ENCODE measurements around the gene TBRG1.
"Not testable (repeated sequence)": the region's sequence is repeated elsewhere in the genome, so short reads cannot be mapped to it uniquely, and the experiment has no call there.

The TBRG1 gene

DNA sequence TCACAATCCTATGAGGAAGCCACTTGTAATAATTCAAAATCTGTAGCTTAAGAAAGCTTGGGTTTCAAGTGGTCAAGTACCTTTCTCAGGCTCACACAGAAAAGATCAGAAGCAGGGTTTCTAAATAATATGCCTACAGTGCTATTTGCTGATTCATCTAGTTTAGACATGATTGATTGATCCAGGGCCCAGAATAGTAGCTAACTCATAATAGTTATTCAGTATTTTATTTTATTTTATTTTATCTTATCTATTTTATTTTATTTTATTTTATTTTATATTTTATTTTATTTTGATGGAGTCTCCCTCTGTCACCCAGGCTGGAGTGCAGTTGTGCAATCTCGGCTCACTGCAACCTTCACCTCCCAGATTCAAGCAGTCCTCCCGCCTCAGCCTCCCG, 27.4 kb upstream of the TBRG1 start:
- Histone ChIP-seq H3K36me3 (ENCODE audit: control insufficient read depth, insufficient read depth, low read length) (no peaks in the 10 kb centered on the region), H3K4me1 (ENCODE audit: control insufficient read depth, insufficient read depth, low read length) (no peaks in the 10 kb centered on the region), H3K9me3 (ENCODE audit: control insufficient read depth, insufficient read depth, low read length) (no peaks in the 10 kb centered on the region), H3K4me3 (ENCODE audit: low read length) (no peak overlapping the region), H3K27me3 (ENCODE audit: control insufficient read depth, insufficient read depth, low read length) (no peaks in the 10 kb centered on the region), H3K27ac (ENCODE audit: low read length) (no peak overlapping the region)
- no CpG with 5 or more reads among the region's 3 CpGs for WGBS (ENCODE audit: insufficient coverage, insufficient read length)
- no peak for DNase-seq (ENCODE audit: low read depth, low spot score)

DNA sequence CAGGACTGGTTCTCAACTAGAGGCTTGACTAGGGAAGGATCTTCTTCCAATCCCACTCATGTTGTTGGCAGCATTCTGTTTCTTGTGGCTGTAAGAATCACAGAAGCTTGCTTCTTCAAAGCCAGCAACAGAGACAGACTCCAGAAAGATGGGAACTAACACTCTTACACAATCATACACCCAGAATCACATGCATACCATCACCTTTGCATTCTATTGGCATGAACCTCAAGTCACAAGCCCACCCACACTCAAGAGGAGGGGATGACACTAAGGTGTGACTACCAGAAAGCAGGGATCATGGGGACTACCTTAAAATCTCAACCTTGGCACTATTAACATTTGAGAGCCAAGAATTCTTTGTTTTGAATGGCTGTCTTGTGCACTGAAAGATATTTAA, 25.0 kb upstream of the TBRG1 start:
- H3K27me3 ChIP-seq (ENCODE audit: control insufficient read depth, insufficient read depth, low read length), result no peaks in the 10 kb centered on the region
- no peaks in the 10 kb centered on the region for H3K36me3 ChIP-seq (ENCODE audit: control insufficient read depth, insufficient read depth, low read length)
- no peaks in the 10 kb centered on the region for H3K9me3 ChIP-seq (ENCODE audit: control insufficient read depth, insufficient read depth, low read length)
- DNase-seq (ENCODE audit: low read depth, low spot score), result no peak
- no peak overlapping the region for H3K27ac ChIP-seq (ENCODE audit: low read length)
- no peak overlapping the region for H3K4me3 ChIP-seq (ENCODE audit: low read length)
- no peaks in the 10 kb centered on the region for H3K4me1 ChIP-seq (ENCODE audit: control insufficient read depth, insufficient read depth, low read length)

- H3K4me3 ChIP-seq (ENCODE audit: low read length), result no peak overlapping the region
These were observed 21.9 kb upstream of the TBRG1 start for GRCh38 chr11:124600621-124601320.

DNA sequence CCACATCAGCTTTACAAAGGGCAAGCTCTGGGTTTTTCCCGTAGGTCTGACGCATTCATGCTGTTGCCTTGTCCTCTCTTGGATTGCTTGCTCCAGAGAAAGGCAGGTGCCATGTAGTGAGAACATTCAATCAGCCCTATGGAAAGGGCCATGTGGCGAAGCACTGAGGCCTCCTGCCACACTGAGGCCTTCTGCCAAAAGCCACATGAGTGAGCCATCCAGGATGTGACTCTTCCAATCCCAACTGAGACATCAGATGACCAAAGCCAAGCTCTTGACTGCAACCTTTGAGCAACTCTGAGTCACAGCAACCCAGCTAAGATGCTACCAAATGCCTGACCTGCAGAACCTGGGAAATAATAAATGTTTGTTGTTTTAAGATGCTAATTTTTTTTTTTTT, 20.5 kb upstream of the TBRG1 start:
- Histone ChIP-seq H3K27ac (ENCODE audit: low read length) (no peak overlapping the region), H3K36me3 (ENCODE audit: control insufficient read depth, insufficient read depth, low read length) (no peaks in the 10 kb centered on the region), H3K9me3 (ENCODE audit: control insufficient read depth, insufficient read depth, low read length) (no peaks in the 10 kb centered on the region), H3K4me3 (ENCODE audit: low read length) (no peak overlapping the region), H3K4me1 (ENCODE audit: control insufficient read depth, insufficient read depth, low read length) (no peaks in the 10 kb centered on the region), H3K27me3 (ENCODE audit: control insufficient read depth, insufficient read depth, low read length) (no peaks in the 10 kb centered on the region)
- no CpG with 5 or more reads among the region's 3 CpGs for WGBS (ENCODE audit: insufficient coverage, insufficient read length)
- DNase-seq (ENCODE audit: low read depth, low spot score), result no peak

More at GRCh38 chr11:124600621-124601320, 21.9 kb upstream of the TBRG1 start:
- H3K36me3 ChIP-seq (ENCODE audit: control insufficient read depth, insufficient read depth, low read length), result no peaks in the 10 kb centered on the region
- H3K27me3 ChIP-seq (ENCODE audit: control insufficient read depth, insufficient read depth, low read length), result no peaks in the 10 kb centered on the region
- H3K9me3 ChIP-seq (ENCODE audit: control insufficient read depth, insufficient read depth, low read length), result no peaks in the 10 kb centered on the region
- no peaks in the 10 kb centered on the region for H3K4me1 ChIP-seq (ENCODE audit: control insufficient read depth, insufficient read depth, low read length)
- no CpG with 5 or more reads among the region's 5 CpGs for WGBS (ENCODE audit: insufficient coverage, insufficient read length)
- no peak overlapping the region for H3K27ac ChIP-seq (ENCODE audit: low read length)
- no peak for DNase-seq (ENCODE audit: low read depth, low spot score)

DNA sequence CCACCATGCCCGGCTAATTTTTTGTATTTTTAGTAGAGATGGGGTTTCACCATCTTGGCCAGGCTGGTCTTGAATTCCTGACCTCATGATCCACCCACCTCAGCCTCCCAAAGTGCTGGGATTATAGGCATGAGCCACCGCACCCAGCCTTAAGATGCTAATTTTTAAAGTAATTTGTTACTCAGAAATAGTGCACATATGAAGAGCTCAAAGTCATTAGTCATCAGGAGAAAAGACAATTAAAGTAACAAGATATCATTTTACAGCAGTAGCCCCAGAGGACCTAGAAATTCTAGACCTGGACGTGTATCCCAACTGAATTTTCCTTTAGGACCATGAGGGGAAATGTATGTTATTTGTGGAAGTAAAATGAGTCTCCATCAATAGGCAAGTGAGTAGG, 19.9 kb upstream of the TBRG1 start:
- not testable (repeated sequence) for H3K36me3 ChIP-seq (ENCODE audit: control insufficient read depth, insufficient read depth, low read length); H3K27me3 ChIP-seq (ENCODE audit: control insufficient read depth, insufficient read depth, low read length); H3K9me3 ChIP-seq (ENCODE audit: control insufficient read depth, insufficient read depth, low read length); H3K27ac ChIP-seq (ENCODE audit: low read length); DNase-seq (ENCODE audit: low read depth, low spot score); H3K4me3 ChIP-seq (ENCODE audit: low read length); H3K4me1 ChIP-seq (ENCODE audit: control insufficient read depth, insufficient read depth, low read length)
- no CpG with 5 or more reads among the region's 3 CpGs for WGBS (ENCODE audit: insufficient coverage, insufficient read length)

DNA sequence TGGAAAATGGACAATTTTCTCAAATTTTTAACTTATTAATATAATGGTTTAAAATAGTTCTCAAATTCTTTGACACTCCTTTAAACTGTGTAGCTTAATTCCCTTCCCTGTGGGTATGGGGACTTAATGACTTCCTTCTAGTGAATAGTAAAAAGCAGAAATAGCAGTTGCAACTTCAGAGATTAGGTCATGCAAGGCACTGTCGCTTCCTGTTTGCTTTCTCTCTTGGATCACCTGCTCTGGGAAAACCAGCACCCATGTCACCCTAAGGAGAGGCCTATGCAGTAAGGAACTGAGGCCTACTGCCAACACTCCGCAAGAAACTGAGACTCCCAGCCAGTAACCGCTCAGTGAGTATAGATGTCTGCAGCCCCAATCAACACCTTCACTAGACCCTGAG, 16.9 kb upstream of the TBRG1 start:
- Histone ChIP-seq H3K27me3 (ENCODE audit: control insufficient read depth, insufficient read depth, low read length) (no peaks in the 10 kb centered on the region), H3K36me3 (ENCODE audit: control insufficient read depth, insufficient read depth, low read length) (no peaks in the 10 kb centered on the region), H3K27ac (ENCODE audit: low read length) (no peak overlapping the region), H3K4me1 (ENCODE audit: control insufficient read depth, insufficient read depth, low read length) (no peaks in the 10 kb centered on the region), H3K4me3 (ENCODE audit: low read length) (no peak overlapping the region), H3K9me3 (ENCODE audit: control insufficient read depth, insufficient read depth, low read length) (no peaks in the 10 kb centered on the region)
- DNase-seq (ENCODE audit: low read depth, low spot score), result no peak
- no CpG with 5 or more reads among the region's 3 CpGs for WGBS (ENCODE audit: insufficient coverage, insufficient read length)

DNA sequence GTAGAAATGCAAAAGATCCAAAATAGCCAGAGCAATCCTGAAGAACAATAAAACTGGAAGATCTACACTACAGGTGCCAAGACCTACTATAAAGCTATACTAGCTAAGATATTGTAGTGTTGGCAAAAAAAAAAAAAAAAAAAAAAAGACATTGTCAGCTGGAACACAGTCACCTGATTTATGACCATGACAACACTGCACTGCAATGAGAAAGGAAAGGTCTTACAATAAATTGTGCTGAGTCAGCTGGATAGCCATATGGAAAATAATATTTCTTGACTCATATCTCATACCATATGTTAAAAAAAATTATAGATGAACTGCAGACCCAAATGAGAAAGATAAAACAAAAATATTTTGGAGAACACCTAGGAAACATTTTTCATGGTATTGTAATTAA, 14.5 kb upstream of the TBRG1 start:
- Histone ChIP-seq H3K9me3 (ENCODE audit: control insufficient read depth, insufficient read depth, low read length) (no peaks in the 10 kb centered on the region), H3K4me1 (ENCODE audit: control insufficient read depth, insufficient read depth, low read length) (no peaks in the 10 kb centered on the region), H3K36me3 (ENCODE audit: control insufficient read depth, insufficient read depth, low read length) (no peaks in the 10 kb centered on the region), H3K27me3 (ENCODE audit: control insufficient read depth, insufficient read depth, low read length) (no peaks in the 10 kb centered on the region), H3K27ac (ENCODE audit: low read length) (no peak overlapping the region), H3K4me3 (ENCODE audit: low read length) (no peak overlapping the region)
- no peak for DNase-seq (ENCODE audit: low read depth, low spot score)

DNA sequence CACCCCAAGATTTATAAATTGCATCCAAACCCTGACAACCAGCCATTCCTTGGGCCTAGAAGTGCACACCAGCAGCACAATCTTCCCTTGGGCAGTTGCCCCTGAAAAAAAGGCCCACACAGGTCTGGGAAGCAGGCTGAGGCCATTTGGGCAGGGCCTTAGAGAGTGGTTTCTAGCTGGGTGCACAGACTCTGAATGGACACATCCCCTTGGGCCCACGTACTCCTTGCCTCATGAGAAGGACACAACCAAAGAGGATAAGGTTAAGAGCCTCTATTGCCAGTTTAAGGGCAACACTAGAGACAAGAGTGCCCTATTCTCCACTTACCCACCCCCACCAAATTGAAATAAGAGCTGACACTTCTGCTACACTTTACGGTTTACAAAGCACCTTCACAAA, 12.4 kb upstream of the TBRG1 start:
- no peak overlapping the region for H3K27ac ChIP-seq (ENCODE audit: low read length)
- no peaks in the 10 kb centered on the region for H3K36me3 ChIP-seq (ENCODE audit: control insufficient read depth, insufficient read depth, low read length)
- WGBS (ENCODE audit: insufficient coverage, insufficient read length), result 100% methylated on average over 1 of the region's 2 CpGs
- H3K4me3 ChIP-seq (ENCODE audit: low read length), result no peak overlapping the region
- H3K9me3 ChIP-seq (ENCODE audit: control insufficient read depth, insufficient read depth, low read length), result no peaks in the 10 kb centered on the region
- H3K4me1 ChIP-seq (ENCODE audit: control insufficient read depth, insufficient read depth, low read length), result no peaks in the 10 kb centered on the region
- DNase-seq (ENCODE audit: low read depth, low spot score), result no peak
- H3K27me3 ChIP-seq (ENCODE audit: control insufficient read depth, insufficient read depth, low read length), result no peaks in the 10 kb centered on the region

DNA sequence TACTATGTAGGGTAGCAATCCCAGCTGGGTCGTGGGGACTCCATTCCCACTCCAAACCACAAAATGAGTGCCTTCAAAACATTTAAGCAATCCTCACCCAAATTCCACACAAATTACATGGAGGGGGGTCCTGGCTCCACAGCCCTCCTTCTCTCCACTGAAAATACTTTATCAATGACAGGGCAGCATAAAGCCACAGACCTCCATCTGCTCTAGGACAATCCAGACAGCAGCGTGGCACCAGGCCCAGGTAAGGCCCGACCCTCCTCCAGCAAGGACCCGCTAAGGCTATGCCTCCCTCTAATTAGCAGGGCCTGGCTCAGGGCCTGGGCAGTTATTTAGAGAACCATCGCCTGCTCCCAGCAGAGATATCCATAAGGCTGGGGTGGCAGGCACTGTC, 11.6 kb upstream of the TBRG1 start, which contains the start of gene PANX3:
Gene PANX3, plus strand, starts transcription at position 365 of the 400 bp plus-strand sequence. CDS start 129 bp downstream, outside the sequence.
- no CpG with 5 or more reads among the region's 5 CpGs for WGBS (ENCODE audit: insufficient coverage, insufficient read length)
- H3K4me3 ChIP-seq (ENCODE audit: low read length), result no peak within 1 kb of the TSS
- no peaks in the 10 kb centered on the region for H3K4me1 ChIP-seq (ENCODE audit: control insufficient read depth, insufficient read depth, low read length)
- DNase-seq (ENCODE audit: low read depth, low spot score), result no peak
- H3K36me3 ChIP-seq (ENCODE audit: control insufficient read depth, insufficient read depth, low read length), result no peaks in the 10 kb centered on the region
- H3K9me3 ChIP-seq (ENCODE audit: control insufficient read depth, insufficient read depth, low read length), result no peaks in the 10 kb centered on the region
- H3K27ac ChIP-seq (ENCODE audit: low read length), result no peak within 1 kb of the TSS
- no peaks in the 10 kb centered on the region for H3K27me3 ChIP-seq (ENCODE audit: control insufficient read depth, insufficient read depth, low read length)

- no peaks in the 10 kb centered on the region for H3K4me1 ChIP-seq (ENCODE audit: control insufficient read depth, insufficient read depth, low read length)
- H3K27me3 ChIP-seq (ENCODE audit: control insufficient read depth, insufficient read depth, low read length), result no peaks in the 10 kb centered on the region
- no CpG with 5 or more reads among the region's 3 CpGs for WGBS (ENCODE audit: insufficient coverage, insufficient read length)
- H3K9me3 ChIP-seq (ENCODE audit: control insufficient read depth, insufficient read depth, low read length), result no peaks in the 10 kb centered on the region
- H3K36me3 ChIP-seq (ENCODE audit: control insufficient read depth, insufficient read depth, low read length), result no peaks in the 10 kb centered on the region
- DNase-seq (ENCODE audit: low read depth, low spot score), result no peak
- H3K27ac ChIP-seq (ENCODE audit: low read length), result no peak overlapping the region
- no peak overlapping the region for H3K4me3 ChIP-seq (ENCODE audit: low read length)
These were observed 10.6 kb upstream of the TBRG1 start for GRCh38 chr11:124612045-124612444.

- no peak for DNase-seq (ENCODE audit: low read depth, low spot score)
- Histone ChIP-seq H3K36me3 (ENCODE audit: control insufficient read depth, insufficient read depth, low read length) (no peaks in the 10 kb centered on the region), H3K9me3 (ENCODE audit: control insufficient read depth, insufficient read depth, low read length) (no peaks in the 10 kb centered on the region), H3K27me3 (ENCODE audit: control insufficient read depth, insufficient read depth, low read length) (no peaks in the 10 kb centered on the region), H3K4me1 (ENCODE audit: control insufficient read depth, insufficient read depth, low read length) (no peaks in the 10 kb centered on the region), H3K27ac (ENCODE audit: low read length) (no peak overlapping the region), H3K4me3 (ENCODE audit: low read length) (no peak overlapping the region)
- no CpG with 5 or more reads among the region's 10 CpGs for WGBS (ENCODE audit: insufficient coverage, insufficient read length)
These were observed 10.0 kb upstream of the TBRG1 start for GRCh38 chr11:124612567-124613246.
